Activated T-helper 17 cell treated with anti-CD3 and anti-CD28 coated beads, Interleukin-2, amount 50 U/mL, for 72 hours (primary cell): ENCODE data around the gene EFCAB6. TPM values are rescaled to one million over a fixed set of nuclear protein-coding genes. Genes with fewer than 3 reads are reported as not detected.

ENCODE experiments used
- ATAC-seq: fragments of 150-1000 bp; cut with Tn5 transposase; replicated peaks from 2 replicates; pipeline ENCODE4 v1.10.0; 2021; ENCODE audit warnings: mild to moderate bottlenecking, moderate library complexity
- H3K27ac Mint-ChIP-seq: one replicate; pipeline ENCODE4 v1.8.0; 2022; ENCODE audit warnings: mixed read lengths
- H3K27me3 Mint-ChIP-seq: one replicate; pipeline ENCODE4 v1.8.0; 2022; ENCODE audit warnings: mixed read lengths
- H3K36me3 Mint-ChIP-seq: one replicate; pipeline ENCODE4 v1.8.0; 2022; ENCODE audit warnings: low read depth, mild to moderate bottlenecking, mixed read lengths
- H3K4me1 Mint-ChIP-seq: one replicate; pipeline ENCODE4 v1.8.0; 2022; ENCODE audit warnings: mixed read lengths
- H3K4me3 Mint-ChIP-seq: one replicate; pipeline ENCODE4 v1.8.0; 2022; ENCODE audit warnings: mild to moderate bottlenecking, mixed read lengths
- H3K9me3 Mint-ChIP-seq: one replicate; pipeline ENCODE4 v1.8.0; 2022; ENCODE audit warnings: mixed read lengths
- total RNA-seq, 2 donors: library from RNA; stranded (reverse); gene quantifications; one replicate each; pipeline ENCODE4 v1.2.3, GENCODE V29; 2022

The EFCAB6 gene
- total RNA-seq, 2 donors from 2014 or later = 0.09 TPM; not detected in 1

DNA sequence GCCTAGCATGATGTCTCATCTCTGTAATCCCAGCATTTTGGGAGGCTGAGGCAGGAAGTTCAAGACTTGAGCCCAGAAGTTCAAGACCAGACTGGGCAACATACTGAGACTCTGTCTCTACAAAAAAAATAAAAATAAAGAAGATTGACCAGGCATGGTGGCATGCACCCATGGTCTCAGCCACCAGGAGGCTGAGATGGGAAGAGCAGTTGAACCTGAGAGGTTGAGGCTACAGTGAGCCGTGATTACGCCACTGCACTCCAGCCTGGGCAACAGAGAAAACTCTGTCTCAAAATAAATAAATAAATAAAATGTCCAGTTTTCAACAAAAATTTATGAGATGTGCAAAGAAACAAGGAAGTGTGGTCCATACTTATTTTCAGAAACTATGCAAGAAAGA is 28.3 kb downstream of the EFCAB6 start:
- Mint-ChIP-seq H3K36me3 (no peaks in the 10 kb centered on the region), H3K4me3 (no peak overlapping the region), H3K27ac (no peak overlapping the region), H3K27me3 (peaks cover 15% of the 10 kb centered on the region), H3K4me1 (no peaks in the 10 kb centered on the region), H3K9me3 (no peaks in the 10 kb centered on the region)
- no peak for ATAC-seq

DNA sequence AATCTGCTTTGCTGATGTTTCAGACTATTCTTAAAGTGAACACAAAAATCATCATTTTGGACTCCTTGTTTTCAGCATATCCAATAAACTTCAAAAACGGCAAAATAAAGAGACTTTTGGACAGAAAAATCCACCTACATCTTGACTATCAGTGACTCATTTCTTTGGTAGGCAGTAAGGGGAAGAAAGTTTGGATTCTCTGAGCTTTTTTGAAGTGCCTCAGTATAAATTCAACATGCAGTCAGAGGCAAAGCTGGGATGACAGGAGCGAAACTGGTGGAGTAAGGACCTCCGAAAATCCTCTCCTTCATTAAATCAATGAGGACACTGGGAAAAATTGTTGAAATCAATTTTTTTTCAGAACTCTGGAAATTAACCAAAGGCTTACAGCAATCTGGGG is 29.7 kb downstream of the EFCAB6 start:
- H3K27me3 Mint-ChIP-seq = peaks cover 9% of the 10 kb centered on the region

DNA sequence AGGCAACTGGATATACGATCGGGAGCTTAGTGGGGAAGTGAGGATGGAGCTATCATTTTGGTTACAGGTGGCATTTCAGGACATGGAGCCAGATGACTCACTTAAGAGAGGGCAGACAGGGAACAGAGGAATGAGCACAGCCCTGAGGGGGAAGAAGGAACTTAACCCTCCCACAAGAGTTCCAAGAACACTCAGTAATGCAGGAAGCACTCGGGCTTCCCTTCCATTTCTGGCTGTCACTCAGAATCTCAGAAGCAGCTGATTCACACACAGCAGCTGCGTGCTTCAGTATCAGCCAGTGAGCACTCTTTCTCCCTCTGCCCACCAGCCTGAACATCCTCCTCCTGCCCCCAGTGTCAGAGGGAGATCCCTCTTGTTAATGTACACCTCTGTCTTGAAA is 34.8 kb downstream of the EFCAB6 start:
- H3K4me1 Mint-ChIP-seq = no peaks in the 10 kb centered on the region
- no peak for ATAC-seq
- H3K27me3 Mint-ChIP-seq = peaks cover 9% of the 10 kb centered on the region
- no peak overlapping the region for H3K4me3 Mint-ChIP-seq
- no peaks in the 10 kb centered on the region for H3K9me3 Mint-ChIP-seq
- no peaks in the 10 kb centered on the region for H3K36me3 Mint-ChIP-seq
- no peak overlapping the region for H3K27ac Mint-ChIP-seq

More for the DNA sequence above, 29.7 kb downstream of the EFCAB6 start:
- no peak for ATAC-seq
- Mint-ChIP-seq H3K4me1 (no peaks in the 10 kb centered on the region), H3K36me3 (no peaks in the 10 kb centered on the region), H3K27ac (no peak overlapping the region), H3K9me3 (no peaks in the 10 kb centered on the region), H3K4me3 (no peak overlapping the region)

DNA sequence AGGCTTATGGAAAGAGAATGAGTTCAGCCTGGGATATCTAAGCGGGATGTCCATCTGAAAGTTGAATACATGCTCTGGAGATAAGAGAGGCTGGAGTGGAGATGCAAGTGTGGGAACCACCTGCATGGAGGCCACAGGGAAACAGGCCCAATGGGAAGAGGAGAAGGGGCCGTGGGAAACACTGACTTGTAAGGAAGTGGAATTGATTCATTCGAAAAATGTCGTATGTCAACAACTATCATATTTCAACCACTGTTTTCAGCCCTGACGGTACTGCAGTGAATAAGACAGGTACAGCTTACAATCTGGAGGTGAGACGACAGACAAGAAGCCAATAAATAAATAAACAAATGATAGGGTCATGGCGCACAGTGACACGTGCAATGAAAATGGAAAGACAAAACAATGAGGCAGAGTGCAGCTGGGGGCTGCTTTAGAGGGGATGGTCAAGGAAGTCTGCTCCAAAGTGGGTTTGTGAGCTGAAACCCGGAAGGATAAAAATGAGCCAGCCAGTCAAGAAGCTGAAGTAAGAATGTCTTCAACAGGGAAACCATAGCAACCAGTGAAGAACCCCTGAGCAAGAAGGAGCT is 35.9 kb downstream of the EFCAB6 start:
- Mint-ChIP-seq H3K9me3 (no peaks in the 10 kb centered on the region), H3K4me1 (no peaks in the 10 kb centered on the region), H3K36me3 (no peaks in the 10 kb centered on the region), H3K4me3 (no peak overlapping the region), H3K27ac (no peak overlapping the region), H3K27me3 (peaks cover 9% of the 10 kb centered on the region)
- ATAC-seq = no peak

DNA sequence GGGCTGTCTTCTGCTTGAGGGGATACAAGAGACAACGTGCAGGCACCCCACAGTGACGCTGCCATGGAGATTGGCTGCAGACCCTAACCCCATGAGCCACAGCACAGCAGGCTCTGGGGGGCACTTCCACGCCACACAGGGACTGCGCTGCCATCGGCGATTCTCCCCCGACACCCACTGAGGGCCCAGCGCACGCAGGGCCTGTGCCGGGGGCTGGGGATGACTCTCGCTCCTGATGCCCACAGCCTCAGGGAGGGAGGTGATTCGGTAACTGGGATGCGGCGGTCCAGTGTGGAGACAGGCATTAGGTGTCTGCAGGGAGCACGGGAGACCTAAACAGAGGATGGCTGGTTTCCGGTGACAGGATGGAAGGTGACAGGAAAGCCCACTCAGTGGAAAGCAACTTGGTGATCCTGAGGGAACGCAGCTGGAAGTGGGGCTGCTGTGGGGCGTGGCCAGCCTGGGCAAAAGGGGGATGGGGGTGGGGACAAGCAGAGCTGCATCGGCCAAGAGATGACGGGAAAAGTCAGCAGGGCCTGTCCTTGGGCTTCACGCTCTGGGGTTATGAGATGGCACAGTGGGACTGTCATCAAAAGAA is 37.7 kb downstream of the EFCAB6 start:
- Mint-ChIP-seq H3K36me3 (no peaks in the 10 kb centered on the region), H3K27ac (no peak overlapping the region), H3K4me1 (no peaks in the 10 kb centered on the region), H3K4me3 (no peak overlapping the region), H3K9me3 (no peaks in the 10 kb centered on the region), H3K27me3 (peaks cover 9% of the 10 kb centered on the region)
- ATAC-seq = no peak

DNA sequence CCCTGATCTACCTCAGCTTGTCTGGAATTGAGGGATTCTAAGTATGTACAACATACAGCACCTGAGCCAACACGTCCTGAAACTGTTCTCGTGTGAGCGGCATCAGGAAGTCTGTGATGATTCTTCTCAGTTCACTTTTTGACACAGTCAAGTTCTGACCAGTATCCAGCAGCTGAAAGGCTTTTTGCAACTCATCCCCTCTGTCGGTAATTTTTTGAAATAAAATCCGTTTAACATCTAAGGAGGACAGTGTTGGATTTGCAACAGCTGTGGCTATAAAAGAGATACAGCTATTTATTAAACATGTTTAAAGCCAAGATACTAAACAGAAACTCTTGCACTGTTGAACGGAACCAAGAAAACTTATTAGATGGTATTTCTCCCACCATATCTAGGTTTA is 39.3 kb downstream of the EFCAB6 start:
- Mint-ChIP-seq H3K27me3 (peaks cover 9% of the 10 kb centered on the region), H3K4me1 (no peaks in the 10 kb centered on the region), H3K9me3 (no peaks in the 10 kb centered on the region), H3K27ac (no peak overlapping the region), H3K36me3 (no peaks in the 10 kb centered on the region), H3K4me3 (no peak overlapping the region)
- no peak for ATAC-seq

DNA sequence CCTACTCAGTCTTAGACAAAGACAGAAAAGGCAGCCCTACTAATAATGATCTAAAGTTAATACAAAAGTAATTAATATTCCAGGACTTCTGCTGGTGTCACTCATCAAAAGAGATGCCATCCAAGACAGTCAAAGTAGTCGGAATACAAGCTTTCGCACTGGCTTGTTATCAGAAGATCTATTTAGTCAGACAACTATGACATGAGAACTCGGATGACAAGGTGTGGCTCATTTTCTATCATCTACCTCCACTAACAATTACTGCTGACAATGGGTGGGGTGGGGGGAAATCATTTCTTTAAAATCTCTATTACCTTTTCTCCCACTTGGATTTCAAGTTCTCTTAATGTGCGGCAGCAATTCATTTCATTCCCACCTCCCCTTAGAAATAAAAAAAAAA is 56.7 kb downstream of the EFCAB6 start:
- no peaks in the 10 kb centered on the region for H3K4me1 Mint-ChIP-seq
- no peaks in the 10 kb centered on the region for H3K9me3 Mint-ChIP-seq
- H3K4me3 Mint-ChIP-seq = no peak overlapping the region
- H3K27me3 Mint-ChIP-seq = peaks cover 28% of the 10 kb centered on the region
- ATAC-seq = no peak
- H3K27ac Mint-ChIP-seq = no peak overlapping the region
- H3K36me3 Mint-ChIP-seq = no peaks in the 10 kb centered on the region

DNA sequence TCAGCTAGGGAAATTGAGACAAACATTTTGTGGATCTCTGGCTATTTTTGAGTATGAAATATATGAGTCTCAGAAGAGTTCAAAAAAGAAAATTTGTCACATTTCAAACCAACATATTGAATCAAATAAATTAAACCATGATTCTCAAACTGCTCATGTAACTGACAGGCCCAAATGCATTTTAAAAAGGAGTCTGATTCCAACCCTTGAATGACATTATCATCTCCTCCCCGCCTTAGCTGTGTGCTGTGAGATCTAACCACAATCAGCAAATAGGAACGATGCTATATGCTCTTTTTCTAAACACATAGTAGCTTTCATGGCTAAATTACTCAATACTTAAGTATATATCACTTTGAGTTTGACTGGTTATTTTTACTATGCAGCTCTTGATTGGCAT is 57.1 kb downstream of the EFCAB6 start:
- H3K36me3 Mint-ChIP-seq = no peaks in the 10 kb centered on the region
- H3K4me3 Mint-ChIP-seq = no peak overlapping the region
- no peaks in the 10 kb centered on the region for H3K9me3 Mint-ChIP-seq
- ATAC-seq = no peak
- H3K27ac Mint-ChIP-seq = no peak overlapping the region
- no peaks in the 10 kb centered on the region for H3K4me1 Mint-ChIP-seq
- H3K27me3 Mint-ChIP-seq = peaks cover 33% of the 10 kb centered on the region

DNA sequence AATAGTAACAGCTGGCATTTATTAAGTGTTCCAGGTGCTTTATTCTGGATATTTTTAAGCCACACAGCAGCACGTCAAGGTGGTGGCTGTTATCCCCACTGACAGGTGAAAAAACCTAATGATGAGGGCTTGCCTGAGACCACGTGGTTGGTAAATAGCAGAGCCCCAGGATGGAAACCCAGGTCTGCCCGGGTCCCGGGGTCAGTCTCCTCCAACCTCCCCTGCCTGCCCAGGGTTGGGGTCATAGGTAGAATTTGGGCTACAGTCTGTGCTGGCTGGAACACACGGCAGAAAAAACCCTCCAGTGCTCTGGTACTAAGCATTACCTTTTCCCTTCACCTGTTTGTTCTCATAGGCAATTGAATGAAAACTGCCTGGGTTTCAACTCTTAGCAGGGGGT is 57.9 kb downstream of the EFCAB6 start:
- Mint-ChIP-seq H3K27me3 (peaks cover 36% of the 10 kb centered on the region), H3K4me1 (no peaks in the 10 kb centered on the region), H3K4me3 (no peak overlapping the region), H3K9me3 (no peaks in the 10 kb centered on the region), H3K36me3 (no peaks in the 10 kb centered on the region), H3K27ac (no peak overlapping the region)
- ATAC-seq = no peak

DNA sequence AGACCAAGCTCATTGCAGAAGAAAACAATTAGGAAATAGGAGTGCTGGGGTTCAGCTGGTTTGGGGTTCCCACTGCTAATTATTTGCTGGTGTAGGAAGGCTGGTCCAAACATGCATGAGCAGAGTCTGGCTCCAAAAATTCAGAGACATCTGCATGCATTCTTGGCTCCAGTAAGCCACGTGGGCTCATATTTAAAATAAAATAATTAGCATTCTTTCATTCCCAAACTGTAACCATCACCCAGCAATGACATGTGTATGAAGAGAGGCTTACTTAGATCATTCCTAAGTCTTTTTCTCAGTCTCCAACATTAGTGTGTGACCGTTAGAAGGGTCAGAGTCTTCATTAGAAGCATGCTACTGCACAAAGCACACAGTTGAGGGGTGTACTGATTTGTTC is 58.4 kb downstream of the EFCAB6 start:
- Mint-ChIP-seq H3K27ac (no peak overlapping the region), H3K9me3 (no peaks in the 10 kb centered on the region), H3K36me3 (no peaks in the 10 kb centered on the region), H3K27me3 (peaks cover 39% of the 10 kb centered on the region), H3K4me3 (no peak overlapping the region), H3K4me1 (no peaks in the 10 kb centered on the region)
- no peak for ATAC-seq

DNA sequence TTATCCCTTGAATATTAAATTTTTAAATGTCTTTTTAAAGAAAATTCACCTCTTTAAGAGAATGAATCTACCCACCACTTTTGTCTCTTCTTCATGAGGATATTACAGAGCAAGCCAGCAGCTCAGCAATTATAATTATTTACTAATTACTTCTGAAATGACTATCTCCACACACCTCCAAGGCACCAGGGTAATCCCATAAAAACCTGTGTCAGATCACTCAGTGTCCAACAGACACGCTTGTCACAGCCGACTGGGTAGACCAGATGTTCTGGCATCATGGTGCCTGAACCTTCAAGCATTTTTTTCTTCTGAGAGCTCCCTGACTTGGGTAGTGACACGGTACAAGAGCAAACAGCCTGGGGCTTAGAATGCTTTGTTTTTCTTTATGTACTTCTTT is 61.4 kb downstream of the EFCAB6 start:
- no peak overlapping the region for H3K4me3 Mint-ChIP-seq
- no peaks in the 10 kb centered on the region for H3K36me3 Mint-ChIP-seq
- H3K9me3 Mint-ChIP-seq = no peaks in the 10 kb centered on the region
- no peak for ATAC-seq
- H3K27ac Mint-ChIP-seq = no peak overlapping the region
- H3K27me3 Mint-ChIP-seq = peaks cover 44% of the 10 kb centered on the region
- no peaks in the 10 kb centered on the region for H3K4me1 Mint-ChIP-seq

DNA sequence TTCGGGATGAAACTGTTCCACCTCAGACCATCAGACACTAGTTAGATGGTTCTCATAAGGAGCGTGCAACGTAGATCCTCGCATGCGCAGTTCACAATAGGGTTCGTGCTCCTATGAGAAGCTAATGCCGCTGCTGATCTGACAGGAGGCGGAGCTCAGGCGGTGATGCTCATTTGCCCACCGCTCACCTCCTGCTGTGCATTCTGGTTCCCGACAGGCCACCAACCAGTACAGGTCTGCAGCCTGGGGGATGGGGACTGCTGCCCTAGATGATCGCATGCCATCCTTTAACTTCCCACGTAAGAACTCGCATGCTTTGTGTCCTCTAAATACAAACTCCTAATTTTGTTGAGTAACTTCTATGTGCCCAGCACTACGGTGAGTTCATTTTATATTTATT is 62.6 kb downstream of the EFCAB6 start:
- Mint-ChIP-seq H3K4me1 (no peaks in the 10 kb centered on the region), H3K4me3 (no peak overlapping the region), H3K27ac (no peak overlapping the region), H3K9me3 (no peaks in the 10 kb centered on the region), H3K27me3 (peaks cover 44% of the 10 kb centered on the region), H3K36me3 (no peaks in the 10 kb centered on the region)
- no peak for ATAC-seq

DNA sequence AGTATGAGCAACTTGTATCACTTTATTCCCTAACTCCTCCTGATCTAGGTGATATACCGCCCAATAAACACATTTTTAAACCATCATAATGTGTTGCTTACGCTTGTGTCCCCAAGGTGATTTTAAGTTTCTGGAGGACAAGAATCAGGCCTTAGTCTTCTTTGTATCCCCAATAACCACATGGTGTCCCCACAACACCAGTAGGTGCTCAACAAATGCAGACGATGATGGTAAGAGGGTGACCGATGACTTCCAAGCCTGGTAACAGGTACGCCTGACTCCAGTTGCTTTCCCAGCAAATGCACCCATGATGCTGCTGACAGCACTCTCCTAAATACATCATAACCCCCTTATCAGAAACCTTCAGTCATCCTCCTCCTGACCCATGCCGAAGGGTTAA is 64.2 kb downstream of the EFCAB6 start:
- Mint-ChIP-seq H3K36me3 (no peaks in the 10 kb centered on the region), H3K9me3 (no peaks in the 10 kb centered on the region), H3K27me3 (peaks cover 47% of the 10 kb centered on the region), H3K4me3 (no peak overlapping the region), H3K27ac (no peak overlapping the region), H3K4me1 (peaks cover 5% of the 10 kb centered on the region)
- ATAC-seq = no peak

DNA sequence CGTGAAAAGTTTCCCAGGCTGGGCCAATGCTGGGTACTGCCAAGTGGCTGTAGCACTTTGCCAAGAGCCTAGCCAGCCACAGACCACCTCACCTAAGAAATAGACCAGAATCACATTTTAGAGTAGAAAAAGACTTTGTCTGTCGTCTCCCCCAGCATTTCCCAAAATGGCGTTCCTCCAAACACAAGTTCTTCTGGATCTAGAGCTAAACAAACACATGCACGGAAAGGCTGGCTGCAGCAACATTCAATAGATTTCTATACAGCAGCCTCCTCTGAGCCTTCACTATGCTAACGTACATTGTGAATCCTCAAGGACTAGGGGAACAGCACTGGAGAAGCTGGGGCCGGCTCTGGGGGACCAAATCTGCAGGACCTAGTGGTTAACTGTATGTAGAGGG is 65.0 kb downstream of the EFCAB6 start:
- peaks cover 5% of the 10 kb centered on the region for H3K4me1 Mint-ChIP-seq
- H3K9me3 Mint-ChIP-seq = no peaks in the 10 kb centered on the region
- H3K27me3 Mint-ChIP-seq = peaks cover 47% of the 10 kb centered on the region

DNA sequence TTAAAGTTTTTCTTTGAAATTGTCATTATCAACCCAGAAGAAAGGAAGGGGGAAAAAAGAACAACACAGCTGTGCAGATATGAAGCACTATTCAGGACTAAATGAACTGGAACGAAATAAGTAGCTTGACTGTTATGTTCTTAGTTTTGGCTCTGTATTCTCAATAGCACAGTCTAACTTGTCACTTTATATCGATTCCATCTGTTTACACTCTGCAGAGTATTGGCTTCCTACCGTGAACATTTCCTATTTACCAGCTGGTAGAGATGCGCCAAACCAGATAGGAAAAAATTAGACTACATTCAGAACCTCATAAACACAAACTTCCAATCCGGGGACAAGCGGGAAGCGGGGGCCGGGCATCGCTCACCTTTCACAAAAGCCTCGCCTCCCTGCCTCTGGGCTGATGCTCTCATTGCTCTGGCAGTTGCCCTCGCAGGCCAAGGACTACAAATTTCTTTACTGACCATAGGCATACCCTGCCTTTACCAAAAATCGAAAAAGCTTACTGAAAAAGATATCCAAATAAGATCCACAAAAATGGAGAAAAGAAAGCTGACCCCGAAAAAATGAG is 66.2 kb downstream of the EFCAB6 start:
- H3K36me3 Mint-ChIP-seq = no peaks in the 10 kb centered on the region

More for the DNA sequence above, 65.0 kb downstream of the EFCAB6 start:
- ATAC-seq = no peak
- no peak overlapping the region for H3K4me3 Mint-ChIP-seq
- H3K36me3 Mint-ChIP-seq = no peaks in the 10 kb centered on the region
- H3K27ac Mint-ChIP-seq = no peak overlapping the region

More for the DNA sequence above, 66.2 kb downstream of the EFCAB6 start:
- peaks cover 5% of the 10 kb centered on the region for H3K4me1 Mint-ChIP-seq
- ATAC-seq = no peak
- no peak overlapping the region for H3K4me3 Mint-ChIP-seq
- peaks cover 41% of the 10 kb centered on the region for H3K27me3 Mint-ChIP-seq
- H3K27ac Mint-ChIP-seq = no peak overlapping the region
- H3K9me3 Mint-ChIP-seq = no peaks in the 10 kb centered on the region
